Left ventricle myocardium inferior (tissue), 1 donor: ENCODE data around the gene ACOT13. TPM values are rescaled to one million over a fixed set of nuclear protein-coding genes. Genes with fewer than 3 reads are reported as not detected.

Source experiments
- DNase-seq: peaks from one replicate; pipeline ENCODE4 v3.0.0-alpha.2; 2020
- H3K27ac ChIP-seq: fragments of 200-600 bp; replicated peaks from 2 replicates; pipeline ENCODE4 v1.8.0; 2021
- H3K27me3 ChIP-seq: fragments of 200-600 bp; 2 replicates; pipeline ENCODE4 v1.8.0; 2021; ENCODE audit warnings: low read depth
- H3K36me3 ChIP-seq: fragments of 200-600 bp; 2 replicates; pipeline ENCODE4 v1.8.0; 2021
- H3K4me1 ChIP-seq: fragments of 200-600 bp; 2 replicates; pipeline ENCODE4 v1.8.0; 2021
- H3K4me3 ChIP-seq: fragments of 200-600 bp; 2 replicates; pipeline ENCODE4 v1.8.0; 2021; ENCODE audit warnings: mild to moderate bottlenecking, moderate library complexity
- H3K9me3 ChIP-seq: fragments of 200-600 bp; replicated peaks from 2 replicates; pipeline ENCODE4 v1.8.0; 2021
- CTCF ChIP-seq: fragments of 200-600 bp; IDR thresholded peaks from 2 replicates; pipeline ENCODE4 v1.8.0; 2021; ENCODE audit warnings: antibody characterized with exemption, mild to moderate bottlenecking, borderline replicate concordance
- intact Hi-C: fragments of 100-400 bp; cut with micrococcal nuclease; formaldehyde crosslinking; loops from one replicate; pipeline ENCODE4 v1.11.0; 2022
- total RNA-seq: library from RNA; stranded (reverse); fragmentation: NEBNext Ultra II Directional; extraction: Animal tissue kit (Norgen Biotek cat#: 25700); gene quantifications from one replicate; pipeline ENCODE4 v1.2.1, GENCODE V29; 2021
- donor health status: DM: no; HTN: yes; CAD: no; lungs with severe emphysema.

Gene ACOT13
- total RNA-seq, 1 donor from 2014 or later: 59.2 TPM

GRCh38 chr6:24683297-24684296 lies 16.7 kb downstream of the ACOT13 start:
- H3K27ac ChIP-seq: no peak overlapping the region
- H3K27me3 ChIP-seq: no peaks in the 10 kb centered on the region
- TF ChIP-seq CTCF: no peak
- no peaks in the 10 kb centered on the region for H3K9me3 ChIP-seq
- intact Hi-C loops: no loop called here
- peaks cover 7% of the 10 kb centered on the region for H3K4me1 ChIP-seq
- H3K36me3 ChIP-seq: peaks cover 3% of the 10 kb centered on the region
- H3K4me3 ChIP-seq: no peak overlapping the region
- DNase-seq: no peak

- intact Hi-C loops: no loop called here
- Histone ChIP-seq H3K4me1 (peaks cover 22% of the 10 kb centered on the region), H3K9me3 (no peaks in the 10 kb centered on the region), H3K27ac (no peak overlapping the region), H3K36me3 (peaks cover 3% of the 10 kb centered on the region), H3K27me3 (no peaks in the 10 kb centered on the region), H3K4me3 (no peak overlapping the region)
- TF ChIP-seq CTCF: no peak
- DNase-seq: no peak
Observed at GRCh38 chr6:24686408-24686807, 19.5 kb downstream of the ACOT13 start.

- Histone ChIP-seq H3K4me1 (peaks cover 27% of the 10 kb centered on the region), H3K27ac (no peak overlapping the region), H3K36me3 (peaks cover 3% of the 10 kb centered on the region), H3K27me3 (no peaks in the 10 kb centered on the region), H3K9me3 (no peaks in the 10 kb centered on the region), H3K4me3 (no peak overlapping the region)
- no peak for TF ChIP-seq CTCF
- no peak for DNase-seq
- intact Hi-C loops: no loop called here
Observed at GRCh38 chr6:24686946-24687345, 20.1 kb downstream of the ACOT13 start.

- H3K4me3 ChIP-seq: no peak overlapping the region
Observed at GRCh38 chr6:24689964-24690363, 23.1 kb downstream of the ACOT13 start.

GRCh38 chr6:24690593-24690992 lies 23.7 kb downstream of the ACOT13 start:
- intact Hi-C loops: loop anchor here (5.0 kb wide), 1 partner anchor 108 kb away; no protein-coding TSS in a partner anchor
- Histone ChIP-seq H3K4me3 (no peak overlapping the region), H3K9me3 (no peaks in the 10 kb centered on the region), H3K4me1 (peaks cover 32% of the 10 kb centered on the region), H3K27me3 (no peaks in the 10 kb centered on the region), H3K36me3 (peaks cover 3% of the 10 kb centered on the region), H3K27ac (no peak overlapping the region)
- DNase-seq: no peak
- no peak for TF ChIP-seq CTCF

More at GRCh38 chr6:24689964-24690363, 23.1 kb downstream of the ACOT13 start:
- Histone ChIP-seq H3K4me1 (peaks cover 32% of the 10 kb centered on the region), H3K36me3 (peaks cover 3% of the 10 kb centered on the region), H3K9me3 (no peaks in the 10 kb centered on the region), H3K27ac (no peak overlapping the region), H3K27me3 (no peaks in the 10 kb centered on the region)
- no peak for TF ChIP-seq CTCF
- no peak for DNase-seq
- intact Hi-C loops: loop anchor here (5.0 kb wide), 1 partner anchor 108 kb away; no protein-coding TSS in a partner anchor
